Measurements from ENCODE around the gene FEZF2.

Gene FEZF2

GRCh38 chr3:62378311-62378789 lies 5.0 kb upstream of the FEZF2 start:
- TF ChIP-seq GATA3 (IDR thresholded peaks at IDR 0.05; ENCODE audit: low read depth, low read length) = no peak
- no peak for TF ChIP-seq GATA2 (IDR thresholded peaks at IDR 0.05; ENCODE audit: low read depth, low read length)

DNA sequence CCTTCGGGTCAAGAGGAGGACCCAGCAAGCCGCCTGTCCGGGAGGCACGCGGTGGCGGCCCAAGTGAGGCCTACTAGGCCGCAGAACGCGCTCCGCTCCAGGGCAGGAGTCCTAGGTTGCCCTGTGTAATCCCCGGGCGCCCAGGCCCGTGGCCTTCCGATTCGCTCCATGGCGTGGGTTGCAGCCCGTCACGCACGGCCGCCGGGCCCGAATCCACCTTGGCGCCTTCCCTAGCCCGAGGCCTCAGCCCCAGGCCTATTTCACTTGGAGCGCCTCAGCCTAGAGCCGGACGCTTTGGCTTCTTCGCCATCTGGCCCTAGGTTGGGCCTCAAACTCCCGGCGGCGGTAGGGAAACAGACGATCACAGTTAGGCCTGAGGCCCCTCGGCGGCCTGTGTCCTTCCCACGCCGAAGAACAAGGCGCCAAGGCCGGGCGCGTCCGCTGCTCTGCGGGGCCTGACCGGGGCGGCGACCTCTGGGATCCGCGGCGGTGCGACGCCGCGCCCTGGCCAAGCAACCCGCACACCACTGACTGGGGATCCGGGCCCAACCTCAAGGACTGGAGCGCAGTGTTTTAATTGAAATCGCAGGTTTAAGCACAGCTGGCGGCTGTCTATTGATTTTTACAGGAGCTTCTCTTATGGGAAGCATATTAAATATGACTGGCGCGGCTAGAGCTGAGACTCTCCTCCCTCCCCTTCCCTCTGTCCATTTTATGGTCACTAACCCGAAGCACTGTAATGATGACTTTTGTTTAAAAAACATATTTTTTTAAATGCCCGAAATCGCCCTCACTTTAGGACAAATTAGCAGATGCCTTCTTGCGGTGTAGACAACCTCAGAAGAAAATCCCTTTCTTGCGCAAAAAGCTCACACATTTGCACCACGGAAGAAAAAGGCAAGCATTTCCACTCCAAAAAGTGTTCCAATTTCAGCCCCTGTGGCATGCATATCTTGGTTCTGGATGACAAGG lies 3.8 kb upstream of the FEZF2 start:
- TF ChIP-seq GATA3 (IDR thresholded peaks at IDR 0.05; ENCODE audit: low read depth, low read length) = no peak
- no peak for TF ChIP-seq GATA2 (IDR thresholded peaks at IDR 0.05; ENCODE audit: low read depth, low read length)

DNA sequence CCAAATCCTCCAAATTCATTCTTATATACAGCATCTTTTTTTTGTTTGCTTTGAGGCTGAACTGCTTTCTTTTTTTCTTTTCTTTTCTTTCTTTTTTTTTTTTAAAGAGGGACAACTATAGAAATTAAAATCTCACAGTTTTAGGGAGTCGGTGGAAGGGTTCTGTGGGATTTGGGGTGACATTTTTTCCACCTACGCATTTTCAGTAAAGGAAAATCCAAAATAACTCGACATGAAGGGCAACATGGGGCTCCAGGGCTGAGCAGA lies 3.0 kb upstream of the FEZF2 start:
- no peak for TF ChIP-seq GATA3 (IDR thresholded peaks at IDR 0.05; ENCODE audit: low read depth, low read length)
- TF ChIP-seq GATA2 (IDR thresholded peaks at IDR 0.05; ENCODE audit: low read depth, low read length) = no peak

- no peak for TF ChIP-seq GATA3 (IDR thresholded peaks at IDR 0.05; ENCODE audit: low read depth, low read length)
- no peak for TF ChIP-seq GATA2 (IDR thresholded peaks at IDR 0.05; ENCODE audit: low read depth, low read length)
Observed at GRCh38 chr3:62375655-62376453, 2.5 kb upstream of the FEZF2 start.

DNA sequence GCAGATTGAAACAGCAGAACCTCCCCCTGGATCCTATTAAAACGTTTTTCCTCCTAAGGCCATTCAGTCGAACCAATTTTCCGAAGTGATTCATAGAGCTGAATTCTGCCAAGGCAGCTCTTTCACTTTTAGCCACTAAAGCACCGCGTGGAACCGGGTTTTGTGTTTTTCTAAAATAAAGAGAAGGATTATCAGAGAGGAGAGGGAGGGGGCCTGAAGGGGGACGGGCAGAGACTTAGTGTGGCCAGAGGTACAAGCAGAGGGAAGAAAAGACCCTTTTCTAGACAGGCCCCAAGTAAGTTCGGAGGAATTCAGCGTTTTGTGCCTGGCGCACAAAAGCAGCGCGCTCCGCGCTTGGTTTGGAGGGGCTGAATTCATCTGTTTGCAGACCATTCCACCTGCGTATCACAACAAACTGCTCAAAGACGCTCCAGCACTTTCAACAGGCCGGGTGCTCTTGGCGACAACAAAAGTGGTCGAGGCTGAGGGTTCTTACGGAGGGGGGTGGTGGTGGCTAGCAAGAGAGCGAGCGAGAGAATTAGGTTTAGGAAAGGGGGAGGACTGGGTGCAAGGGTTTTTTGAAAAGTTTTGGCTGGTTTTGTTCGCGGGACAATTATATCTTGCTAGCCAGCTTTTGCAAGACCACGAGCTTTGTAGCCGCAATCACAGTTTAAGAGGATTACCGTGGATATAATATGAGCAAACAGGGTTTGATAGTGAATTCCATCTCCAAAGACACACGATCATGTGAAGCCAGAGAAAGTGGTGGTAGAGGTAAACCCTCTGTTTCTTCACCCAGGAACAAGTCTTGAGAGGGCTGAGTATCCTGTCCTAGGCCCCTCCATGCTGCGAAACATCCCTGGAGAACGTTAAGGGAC lies 1.2 kb upstream of the FEZF2 start:
- TF ChIP-seq GATA2 (IDR thresholded peaks at IDR 0.05; ENCODE audit: low read depth, low read length) = no peak
- TF ChIP-seq GATA3 (IDR thresholded peaks at IDR 0.05; ENCODE audit: low read depth, low read length) = no peak

GRCh38 chr3:62373714-62374333 lies 474 bp upstream of the FEZF2 start:
- TF ChIP-seq GATA2 (IDR thresholded peaks at IDR 0.05; ENCODE audit: low read depth, low read length) (no peak), GATA3 (IDR thresholded peaks at IDR 0.05; ENCODE audit: low read depth, low read length) (no peak)

- no peak for TF ChIP-seq GATA3 (IDR thresholded peaks at IDR 0.05; ENCODE audit: low read depth, low read length)
- no peak for TF ChIP-seq GATA2 (IDR thresholded peaks at IDR 0.05; ENCODE audit: low read depth, low read length)
Observed at GRCh38 chr3:62372621-62373041, 719 bp downstream of the FEZF2 start.

- TF ChIP-seq GATA2 (IDR thresholded peaks at IDR 0.05; ENCODE audit: low read depth, low read length) (no peak), GATA3 (IDR thresholded peaks at IDR 0.05; ENCODE audit: low read depth, low read length) (no peak)
Observed at GRCh38 chr3:62371720-62372591, 1.4 kb downstream of the FEZF2 start.

- TF ChIP-seq GATA3 (IDR thresholded peaks at IDR 0.05; ENCODE audit: low read depth, low read length) = no peak
- no peak for TF ChIP-seq GATA2 (IDR thresholded peaks at IDR 0.05; ENCODE audit: low read depth, low read length)
Observed at GRCh38 chr3:62370858-62371719, 2.3 kb downstream of the FEZF2 start.

DNA sequence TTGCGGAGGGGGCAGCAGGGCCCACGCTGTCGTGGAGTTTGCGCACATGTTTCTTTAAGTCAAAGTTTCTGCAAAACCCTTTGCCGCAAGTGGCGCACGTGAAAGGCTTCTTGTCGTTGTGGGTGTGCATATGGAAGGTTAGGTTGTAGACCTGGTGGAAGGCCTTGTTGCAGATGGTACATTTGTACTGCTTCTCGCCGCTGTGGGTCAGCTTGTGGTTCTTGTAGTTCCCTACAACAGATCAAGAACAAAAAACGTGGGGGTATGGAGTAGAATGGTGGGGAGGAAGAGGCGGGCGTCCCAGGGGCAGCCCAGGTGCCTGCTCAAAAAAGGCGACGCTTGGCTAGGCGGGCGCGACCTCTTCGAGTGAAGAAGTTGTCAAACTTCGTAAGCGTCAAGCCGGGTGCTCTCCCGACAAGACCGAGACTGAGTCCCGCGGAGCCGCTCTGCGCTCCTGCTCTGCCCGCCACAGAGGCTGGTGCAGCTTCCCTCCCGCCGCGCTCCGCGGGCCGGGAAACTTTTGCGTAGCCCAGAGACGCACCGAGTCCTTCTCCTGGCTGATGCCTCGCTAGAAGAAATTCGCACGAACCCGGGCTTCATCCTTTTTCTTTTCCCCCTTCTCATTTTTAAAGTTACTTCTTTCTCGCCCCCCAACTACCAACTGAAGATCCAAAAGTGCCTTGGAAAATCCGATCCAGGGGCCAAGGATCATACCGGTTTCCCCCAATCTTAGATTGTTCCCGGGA lies 3.1 kb downstream of the FEZF2 start:
- no peak for TF ChIP-seq GATA3 (IDR thresholded peaks at IDR 0.05; ENCODE audit: low read depth, low read length)
- no peak for TF ChIP-seq GATA2 (IDR thresholded peaks at IDR 0.05; ENCODE audit: low read depth, low read length)

- TF ChIP-seq GATA3 (IDR thresholded peaks at IDR 0.05; ENCODE audit: low read depth, low read length) (no peak), GATA2 (IDR thresholded peaks at IDR 0.05; ENCODE audit: low read depth, low read length) (no peak)
Observed at GRCh38 chr3:62369476-62369743, 3.9 kb downstream of the FEZF2 start.

Measured in SH-SY5Y (cell line).